ENCODE data around the gene DCC. TPM values are rescaled to one million over a fixed set of nuclear protein-coding genes. Genes with fewer than 3 reads are reported as not detected.

Gene DCC
- total and polyA plus RNA-seq, 2 of the 8 experiments (the other 6 are each of a cell fraction or from before 2014, with no cell fraction given) = 0.14 to 1.4 TPM

- Histone ChIP-seq H3K18ac (ENCODE audit: extremely low read depth, low read length) (no peak overlapping the region), H3K27me3 (replicated peaks in 1 of 4; ENCODE audit: control insufficient read depth in 3 of 4, extremely low read depth in 1 of 4, insufficient read depth in 3 of 4, low read length in 3 of 4) (no peaks in the 10 kb centered on the region), H3K36me3 (ENCODE audit: control insufficient read depth in 2 of 4, insufficient read depth in 4 of 4, low read length in 3 of 4) (no peaks in the 10 kb centered on the region), H3K4ac (replicated peaks; ENCODE audit: insufficient read length, low read depth, low read length) (no peak overlapping the region), H3K27ac (ENCODE audit: low read depth, low read length) (no peak overlapping the region), H4K8ac (ENCODE audit: extremely low read depth, insufficient read depth, low read length) (no peak overlapping the region), H2BK5ac (ENCODE audit: low read depth, low read length) (no peak overlapping the region), H4K91ac (replicated peaks; ENCODE audit: insufficient read length, low read length) (no peak overlapping the region), H2BK120ac (replicated peaks; ENCODE audit: low read depth, low read length) (no peak overlapping the region), H4K5ac (ENCODE audit: insufficient read length, low read depth, low read length) (no peak overlapping the region), H3K4me2 (ENCODE audit: insufficient read depth in 1 of 2, low read depth in 2 of 2, low read length in 2 of 2) (no peak overlapping the region), H4K20me1 (replicated peaks in 1 of 2; ENCODE audit: control insufficient read depth in 1 of 2, insufficient read depth in 2 of 2, low read length in 2 of 2) (no peaks in the 10 kb centered on the region), H3K79me1 (ENCODE audit: low read depth, low read length) (no peaks in the 10 kb centered on the region), H2BK12ac (ENCODE audit: low read depth, low read length) (no peak overlapping the region), H2AK5ac (ENCODE audit: low read depth, low read length) (no peak overlapping the region), H3K23me2 (ENCODE audit: low read depth, low read length) (no peaks in the 10 kb centered on the region), H3K9me3 (ENCODE audit: insufficient read depth in 2 of 2, low read depth in 1 of 2, low read length in 1 of 2) (no peaks in the 10 kb centered on the region), H2AFZ (ENCODE audit: low read length) (no peak overlapping the region), H3K4me3 (ENCODE audit: extremely low read depth in 1 of 4, insufficient read depth in 2 of 4, low read depth in 3 of 4, low read length in 4 of 4) (no peak overlapping the region), H3K79me2 (ENCODE audit: control insufficient read depth in 1 of 2, insufficient read depth in 2 of 2, low read length in 2 of 2) (no peaks in the 10 kb centered on the region), H2BK15ac (ENCODE audit: low read length) (no peak overlapping the region), H3K9ac (replicated peaks in 1 of 4; ENCODE audit: extremely low read depth in 1 of 4, low read depth in 3 of 4, low read length in 3 of 4) (no peak overlapping the region), H3K4me1 (replicated peaks in 1 of 4; ENCODE audit: control insufficient read depth in 3 of 4, insufficient read depth in 4 of 4, low read length in 3 of 4) (no peaks in the 10 kb centered on the region), H3K14ac (ENCODE audit: insufficient read length) (no peak overlapping the region), H3K23ac (ENCODE audit: insufficient read length) (no peak overlapping the region), H2BK20ac (ENCODE audit: low read length) (no peak overlapping the region), H3K56ac (replicated peaks; ENCODE audit: insufficient read length, low read depth, low read length) (no peak overlapping the region)
- DNase-seq (ENCODE audit: low read depth in 1 of 2, low spot score in 2 of 2) = no peak
- CTCF ChIA-PET (ENCODE audit: partially characterized antibody) = interaction anchor here (0.8 kb wide), 1 partner anchor 9 kb away, joined by 3 read pairs; no protein-coding TSS in a partner anchor
- WGBS, 2 experiments (ENCODE audit: extremely low coverage in 1 of 2, insufficient coverage in 1 of 2, insufficient read length in 1 of 2, insufficient replicate concordance in 2 of 2, low coverage in 1 of 2, low lambda C conversion rate in 2 of 2, missing lambda C conversion rate in 1 of 2) = 89% methylated on average over 2 of the region's 2 CpGs; no CpG with 5 or more reads in 1 of the 2 experiments
- FAIRE-seq = no peak
- POLR2A ChIA-PET (ENCODE audit: partially characterized antibody) = no interaction called here
- no peak for TF ChIP-seq MAFK (IDR thresholded peaks at IDR 0.05; ENCODE audit: low read depth, low read length)
- no peak for TF ChIP-seq JUN (IDR thresholded peaks at IDR 0.05; ENCODE audit: low read depth, low read length)
- no peak for TF ChIP-seq ZNF274 (IDR thresholded peaks at IDR 0.05; ENCODE audit: borderline replicate concordance, extremely low read depth, low read length)
- no peak for TF ChIP-seq ATF2 (IDR thresholded peaks at IDR 0.05; ENCODE audit: low read length)
- no peak for TF ChIP-seq MAX (IDR thresholded peaks at IDR 0.05)
- TF ChIP-seq TAF7 (optimal IDR thresholded peaks at IDR 0.05; ENCODE audit: borderline replicate concordance, low read depth, low read length) = no peak
- TF ChIP-seq CBX5 (IDR thresholded peaks at IDR 0.05; ENCODE audit: low read depth, low read length) = no peak
- TF ChIP-seq CEBPB (IDR thresholded peaks at IDR 0.05; ENCODE audit: low read depth, low read length) = no peak
- TF ChIP-seq RXRA (IDR thresholded peaks at IDR 0.05; ENCODE audit: insufficient read depth, low read depth, low read length) = no peak
- TF ChIP-seq EP300 (IDR thresholded peaks at IDR 0.05; ENCODE audit: borderline replicate concordance in 1 of 2, low read depth in 2 of 2, low read length in 2 of 2) = no peak
- TF ChIP-seq RNF2 (IDR thresholded peaks at IDR 0.05; ENCODE audit: borderline replicate concordance, low read depth, low read length, missing control alignments, poor library complexity, severe bottlenecking) = no peak
- no peak for TF ChIP-seq POU5F1 (IDR thresholded peaks at IDR 0.05; ENCODE audit: low read depth, low read length)
Observed at GRCh38 chr18:52815651-52816050, 475.7 kb downstream of the DCC start.

Data from H1 (cell line).